RWPE1 (cell line): ENCODE data around the gene PHF13.
A peak's percentile ranks its signal among the peaks of the same experiment; 100 is the strongest.

Experiments used
- CTCF ChIA-PET: fragments of 350-600 bp; sonication (Branson Sonifier 250); formaldehyde crosslinking; extraction: SDS; loops from one replicate; lab custom pipeline; 2021; lab: Yijun Ruan, JAX
- POLR2A ChIA-PET: fragments of 400-600 bp; formaldehyde crosslinking; extraction: SDS; loops from one replicate; lab custom pipeline; 2020; ENCODE audit warnings: antibody characterized with exemption; ENCODE audit not compliant: low non-redundant PET; lab: Yijun Ruan, JAX
- DNase-seq: peaks from one replicate; pipeline ENCODE4 v3.0.0; 2012; ENCODE audit warnings: low spot score
- H3K27ac ChIP-seq: fragments of 450-650 bp; 2 replicates; pipeline ENCODE4 v1.5.1; 2017
- TF ChIP-seq, protein P1 (sequence below): fragments of 450-650 bp; conservative IDR thresholded peaks from 2 replicates; pipeline ENCODE4 v1.5.1; 2017; ENCODE audit warnings: low read depth, mild to moderate bottlenecking

Gene PHF13

DNA sequence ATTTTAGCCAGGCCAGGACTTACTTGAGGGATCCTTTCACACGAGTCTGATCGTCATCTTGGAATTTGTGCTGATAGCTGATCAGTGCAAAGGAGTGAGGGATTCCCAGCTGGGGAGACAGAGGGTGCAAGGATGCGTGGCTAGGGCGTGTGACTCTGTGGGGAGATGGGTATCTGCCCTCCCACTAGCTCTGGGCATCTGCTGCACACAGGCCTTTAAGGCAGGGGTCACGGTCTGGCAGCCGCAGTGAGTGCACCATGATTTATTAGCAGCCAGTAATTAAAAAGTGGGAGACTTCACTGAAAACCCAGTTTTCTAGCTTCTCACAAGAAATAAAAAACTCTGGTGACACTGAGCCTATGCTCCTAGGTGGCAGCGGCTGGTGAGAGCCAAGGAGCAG lies 31.5 kb downstream of the PHF13 start:
- CTCF ChIA-PET = interaction anchor here (0.6 kb wide), 1 partner anchor 21 kb away, joined by 4 read pairs; the partner anchor contains the start of gene THAP3
- DNase-seq = no peak
- TF ChIP-seq, protein P1, sequence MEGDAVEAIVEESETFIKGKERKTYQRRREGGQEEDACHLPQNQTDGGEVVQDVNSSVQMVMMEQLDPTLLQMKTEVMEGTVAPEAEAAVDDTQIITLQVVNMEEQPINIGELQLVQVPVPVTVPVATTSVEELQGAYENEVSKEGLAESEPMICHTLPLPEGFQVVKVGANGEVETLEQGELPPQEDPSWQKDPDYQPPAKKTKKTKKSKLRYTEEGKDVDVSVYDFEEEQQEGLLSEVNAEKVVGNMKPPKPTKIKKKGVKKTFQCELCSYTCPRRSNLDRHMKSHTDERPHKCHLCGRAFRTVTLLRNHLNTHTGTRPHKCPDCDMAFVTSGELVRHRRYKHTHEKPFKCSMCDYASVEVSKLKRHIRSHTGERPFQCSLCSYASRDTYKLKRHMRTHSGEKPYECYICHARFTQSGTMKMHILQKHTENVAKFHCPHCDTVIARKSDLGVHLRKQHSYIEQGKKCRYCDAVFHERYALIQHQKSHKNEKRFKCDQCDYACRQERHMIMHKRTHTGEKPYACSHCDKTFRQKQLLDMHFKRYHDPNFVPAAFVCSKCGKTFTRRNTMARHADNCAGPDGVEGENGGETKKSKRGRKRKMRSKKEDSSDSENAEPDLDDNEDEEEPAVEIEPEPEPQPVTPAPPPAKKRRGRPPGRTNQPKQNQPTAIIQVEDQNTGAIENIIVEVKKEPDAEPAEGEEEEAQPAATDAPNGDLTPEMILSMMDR = no peak
- POLR2A ChIA-PET = no interaction called here
- no peak overlapping the region for H3K27ac ChIP-seq

DNA sequence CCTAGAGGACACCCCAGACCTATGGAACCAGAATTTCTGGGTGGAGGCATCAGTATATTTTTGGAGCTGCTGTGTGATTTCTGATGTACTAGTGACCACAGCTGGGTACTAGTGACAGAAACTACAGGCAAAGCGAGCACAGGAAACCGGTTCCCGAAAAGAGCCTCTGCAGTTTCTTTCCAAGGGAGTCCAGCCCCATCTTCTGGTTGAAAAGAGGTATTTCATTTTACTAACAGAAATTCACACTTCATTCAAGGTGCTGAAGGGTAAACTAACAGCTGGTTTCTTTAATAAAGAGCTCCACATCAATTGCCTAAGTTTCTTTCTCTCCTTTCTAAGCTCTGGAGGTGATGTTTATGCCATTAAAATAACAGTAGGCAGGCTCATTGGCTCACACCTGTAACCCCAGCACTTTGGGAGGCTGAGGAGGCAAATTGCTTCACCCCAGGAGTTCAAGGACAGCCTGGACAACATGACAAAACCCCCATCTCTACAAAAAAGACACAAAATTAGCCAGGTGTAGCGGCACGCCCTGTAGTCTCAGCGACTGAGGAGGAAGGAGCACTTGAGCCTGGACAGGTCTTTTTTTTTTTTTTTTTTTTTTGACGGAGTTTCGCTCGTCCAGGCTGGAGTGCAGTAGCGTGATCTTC lies 33.1 kb downstream of the PHF13 start:
- TF ChIP-seq, protein P1 = peak; percentile 51
- DNase-seq = peak; percentile 41
- POLR2A ChIA-PET = no interaction called here
- no peak overlapping the region for H3K27ac ChIP-seq
- CTCF ChIA-PET = interaction anchor here (0.6 to 1.3 kb wide), 9 partner anchors 12 to 109 kb away, joined by 3 to 6 read pairs (median 4); partner anchors contain the start of genes NOL9 and TAS1R1

DNA sequence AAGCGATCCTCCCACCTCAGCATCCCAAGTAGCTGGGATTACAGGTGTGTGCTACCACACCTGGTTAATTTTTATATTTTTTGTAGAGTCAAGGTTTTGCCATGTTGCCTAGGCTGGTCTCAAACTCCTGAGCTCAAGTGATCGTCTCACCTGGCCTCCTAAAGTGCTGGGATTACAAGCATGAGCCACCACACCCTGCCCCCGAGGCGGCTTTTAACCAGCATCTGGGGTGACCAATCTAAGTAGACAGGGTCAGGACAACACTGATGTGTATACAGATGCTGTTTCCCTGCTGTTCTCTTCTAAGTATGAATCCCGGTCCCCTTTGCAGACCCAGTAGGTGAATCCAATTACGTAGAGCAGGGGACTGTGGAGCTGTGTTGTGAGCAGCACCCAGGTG lies 35.0 kb downstream of the PHF13 start:
- DNase-seq = no peak
- H3K27ac ChIP-seq = peak overlapping the region; percentile 26; the same call in 1 of the 2 replicates
- ChIA-PET CTCF (no interaction called here), POLR2A (no interaction called here)
- TF ChIP-seq, protein P1 = no peak

DNA sequence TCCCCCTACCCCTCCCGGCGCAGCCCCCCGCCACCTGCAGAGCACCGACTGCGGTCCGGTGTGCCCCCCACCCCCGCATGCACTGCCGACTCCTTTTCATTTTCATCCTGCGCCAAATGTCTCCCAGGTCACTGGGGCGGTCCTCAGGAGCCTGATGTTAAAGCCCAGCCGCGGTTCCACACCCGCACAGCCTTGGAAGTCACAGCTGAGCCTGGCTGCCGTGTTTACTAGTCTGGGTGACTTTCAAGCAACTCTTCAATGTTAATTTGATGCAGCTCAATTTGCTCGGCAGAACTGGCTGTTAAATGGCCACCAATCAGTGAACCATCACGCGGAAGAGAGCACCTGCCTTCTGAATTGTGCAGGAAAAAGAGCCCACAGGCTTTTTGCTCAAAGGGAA lies 38.4 kb downstream of the PHF13 start:
- DNase-seq = no peak
- H3K27ac ChIP-seq = no peak overlapping the region
- CTCF ChIA-PET = interaction anchor here (0.7 kb wide), 1 partner anchor 626 kb away, joined by 3 read pairs; no protein-coding TSS in a partner anchor
- POLR2A ChIA-PET = no interaction called here
- TF ChIP-seq, protein P1 = no peak

DNA sequence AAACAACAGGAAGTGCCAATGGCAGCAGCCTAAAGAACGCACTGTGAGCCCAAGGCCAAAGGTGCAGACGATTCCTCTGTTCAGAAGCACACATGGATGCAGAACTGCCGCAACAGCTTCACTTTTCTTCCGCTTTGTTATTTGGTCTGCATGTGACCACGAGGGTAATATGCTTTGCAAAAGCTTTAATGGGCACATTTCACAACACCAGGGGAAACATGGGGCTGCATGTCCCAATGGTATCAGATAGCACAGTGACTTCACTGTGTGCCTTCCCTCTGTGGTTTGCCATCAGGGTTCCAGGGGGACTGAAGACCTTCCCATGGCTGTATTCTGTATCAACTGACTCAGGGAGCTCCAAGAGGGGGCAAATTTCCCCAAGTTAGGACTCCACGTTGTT lies 39.5 kb downstream of the PHF13 start:
- ChIA-PET CTCF (no interaction called here), POLR2A (no interaction called here)
- H3K27ac ChIP-seq = no peak overlapping the region
- DNase-seq = no peak
- TF ChIP-seq, protein P1 = no peak

DNA sequence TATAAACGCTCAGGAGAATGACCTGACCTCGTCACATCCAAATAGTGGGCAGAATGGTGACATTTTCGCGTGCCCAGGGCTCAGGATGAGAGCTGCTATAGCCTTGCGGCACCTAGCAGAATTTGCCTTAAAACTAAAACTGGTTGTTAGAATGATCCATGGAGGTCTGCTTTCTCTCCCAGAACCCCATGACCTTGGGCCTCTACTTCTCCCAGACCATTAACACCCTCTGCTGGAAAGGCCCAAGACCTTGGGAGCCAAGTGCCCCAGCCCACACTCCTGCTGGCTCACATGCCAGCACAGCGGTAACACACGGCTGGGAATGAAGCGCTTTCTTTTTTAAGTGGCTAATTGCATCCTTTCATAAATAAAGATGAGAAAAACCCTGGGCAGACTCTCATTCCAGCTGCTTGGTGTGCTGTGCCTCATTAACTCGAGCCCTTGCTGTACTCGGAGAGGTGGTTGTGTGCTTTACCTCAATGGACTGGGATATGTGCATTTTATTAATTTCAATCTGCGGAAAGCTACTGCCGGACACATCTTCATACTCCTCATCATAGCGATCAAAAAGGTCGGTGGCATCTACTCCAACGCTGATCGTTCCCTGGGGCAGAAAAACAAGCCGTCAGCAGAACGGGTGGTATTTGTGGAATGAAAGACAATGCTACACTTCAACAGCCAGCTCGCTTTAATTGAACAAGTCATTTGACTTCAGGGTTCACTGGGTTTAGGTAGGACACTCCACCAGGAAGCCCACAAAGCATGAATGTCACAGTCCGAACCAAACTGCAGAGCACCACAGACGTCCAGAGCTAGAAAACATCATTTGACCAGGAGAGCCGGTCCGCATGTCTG lies 40.1 kb downstream of the PHF13 start:
- ChIA-PET CTCF (interaction anchor here (0.6 kb wide), 1 partner anchor 14 kb away, joined by 3 read pairs; no protein-coding TSS in a partner anchor), POLR2A (no interaction called here)
- no peak for DNase-seq
- H3K27ac ChIP-seq = no peak overlapping the region
- TF ChIP-seq, protein P1 = no peak
